Measurements from ENCODE around the gene TOB2.
"Not testable (repeated sequence)": the region's sequence is repeated elsewhere in the genome, so short reads cannot be mapped to it uniquely, and the experiment has no call there.

TOB2 gene

GRCh38 chr22:41468381-41469217 is 22.0 kb upstream of the TOB2 start, which contains the start of the genes ACO2 and PHF5A:
TSS of gene ACO2 (plus strand) at chr22:41469117. CDS start at chr22:41469147, 30 bp downstream.
TSS of gene PHF5A (minus strand) at chr22:41468692. CDS start at chr22:41468653, 39 bp downstream.
- peak within 1 kb of the TSS; percentile 99 for H3K4me3 ChIP-seq (ENCODE audit: severe bottlenecking)

GRCh38 chr22:41461901-41462300 is 15.3 kb upstream of the TOB2 start:
- DNase-seq (ENCODE audit: low spot score) (no peak), ATAC-seq (ENCODE audit: low read depth) (no peak)
- Histone ChIP-seq H3K9me3 (ENCODE audit: severe bottlenecking) (no peaks in the 10 kb centered on the region), H3K36me3 (ENCODE audit: low read depth) (peaks cover 87% of the 10 kb centered on the region), H3K4me3 (ENCODE audit: severe bottlenecking) (no peak overlapping the region), H3K27ac (ENCODE audit: poor library complexity, severe bottlenecking) (no peak overlapping the region), H3K4me1 (ENCODE audit: insufficient read depth, poor library complexity, severe bottlenecking) (no peaks in the 10 kb centered on the region), H3K27me3 (ENCODE audit: insufficient read depth, poor library complexity, severe bottlenecking) (no peaks in the 10 kb centered on the region)
- no peak for TF ChIP-seq CTCF (IDR thresholded peaks at IDR 0.05; ENCODE audit: poor library complexity, severe bottlenecking)

More at GRCh38 chr22:41468381-41469217, 22.0 kb upstream of the TOB2 start, which contains the start of the genes ACO2 and PHF5A:
- no peaks in the 10 kb centered on the region for H3K27me3 ChIP-seq (ENCODE audit: insufficient read depth, poor library complexity, severe bottlenecking)
- H3K36me3 ChIP-seq (ENCODE audit: low read depth): peaks cover 61% of the 10 kb centered on the region
- H3K9me3 ChIP-seq (ENCODE audit: severe bottlenecking): no peaks in the 10 kb centered on the region
- H3K4me1 ChIP-seq (ENCODE audit: insufficient read depth, poor library complexity, severe bottlenecking): no peaks in the 10 kb centered on the region
- H3K27ac ChIP-seq (ENCODE audit: poor library complexity, severe bottlenecking): peak within 1 kb of the TSS; percentile 60
- no peak for TF ChIP-seq CTCF (IDR thresholded peaks at IDR 0.05; ENCODE audit: poor library complexity, severe bottlenecking)
- ATAC-seq (ENCODE audit: low read depth) (peak; percentile 94), DNase-seq (ENCODE audit: low spot score) (peak; percentile 94)

DNA sequence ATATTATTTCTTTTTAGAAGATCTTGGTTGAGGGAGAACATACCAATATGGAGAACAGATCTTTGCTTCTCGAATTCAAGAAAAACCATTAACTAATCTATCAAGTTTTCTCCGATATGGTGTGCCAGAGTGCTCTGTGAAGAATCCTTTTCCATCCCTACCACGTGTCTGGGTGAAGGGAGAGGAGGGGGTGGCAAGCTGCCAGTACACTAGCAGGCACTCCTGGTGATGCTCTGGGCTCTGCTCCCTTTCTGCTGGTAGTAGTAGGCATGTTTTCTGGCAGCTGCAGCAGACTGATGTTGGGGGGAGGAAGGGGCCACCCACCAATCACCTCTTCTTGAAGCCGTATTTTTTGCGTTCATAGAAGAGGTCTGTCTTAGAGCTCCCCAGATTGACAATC is 13.5 kb upstream of the TOB2 start:
- H3K27me3 ChIP-seq (ENCODE audit: insufficient read depth, poor library complexity, severe bottlenecking); DNase-seq (ENCODE audit: low spot score); H3K4me1 ChIP-seq (ENCODE audit: insufficient read depth, poor library complexity, severe bottlenecking); H3K9me3 ChIP-seq (ENCODE audit: severe bottlenecking); H3K27ac ChIP-seq (ENCODE audit: poor library complexity, severe bottlenecking); ATAC-seq (ENCODE audit: low read depth); H3K4me3 ChIP-seq (ENCODE audit: severe bottlenecking): not testable (repeated sequence)
- H3K36me3 ChIP-seq (ENCODE audit: low read depth): peaks cover 68% of the 10 kb centered on the region

DNA sequence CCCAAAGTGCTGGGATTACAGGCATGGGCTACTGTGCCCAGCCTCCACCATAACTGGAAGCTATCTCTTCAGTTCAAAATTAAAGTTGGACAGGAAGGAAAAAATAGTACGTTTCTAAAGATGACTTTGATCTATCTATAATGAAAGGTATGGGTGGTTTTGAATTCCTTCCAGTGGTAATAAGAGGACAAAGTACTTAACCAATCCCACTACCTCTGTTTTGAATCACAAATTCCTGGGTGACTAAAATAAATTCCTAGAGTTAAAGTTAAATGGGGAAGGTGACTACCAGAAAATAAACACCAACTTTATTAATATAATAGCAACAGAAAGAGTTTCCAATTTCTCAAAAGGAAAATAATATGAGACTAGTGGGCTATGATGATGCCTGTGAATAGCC is 12.8 kb upstream of the TOB2 start:
- Histone ChIP-seq H3K4me1 (ENCODE audit: insufficient read depth, poor library complexity, severe bottlenecking) (no peaks in the 10 kb centered on the region), H3K36me3 (ENCODE audit: low read depth) (peaks cover 62% of the 10 kb centered on the region), H3K27me3 (ENCODE audit: insufficient read depth, poor library complexity, severe bottlenecking) (no peaks in the 10 kb centered on the region), H3K4me3 (ENCODE audit: severe bottlenecking) (no peak overlapping the region), H3K27ac (ENCODE audit: poor library complexity, severe bottlenecking) (no peak overlapping the region), H3K9me3 (ENCODE audit: severe bottlenecking) (no peaks in the 10 kb centered on the region)
- ATAC-seq (ENCODE audit: low read depth): no peak
- no peak for TF ChIP-seq CTCF (IDR thresholded peaks at IDR 0.05; ENCODE audit: poor library complexity, severe bottlenecking)
- no peak for DNase-seq (ENCODE audit: low spot score)

GRCh38 chr22:41458161-41458728 is 11.6 kb upstream of the TOB2 start:
- Histone ChIP-seq H3K4me3 (ENCODE audit: severe bottlenecking) (no peak overlapping the region), H3K27me3 (ENCODE audit: insufficient read depth, poor library complexity, severe bottlenecking) (no peaks in the 10 kb centered on the region), H3K9me3 (ENCODE audit: severe bottlenecking) (no peaks in the 10 kb centered on the region), H3K36me3 (ENCODE audit: low read depth) (peaks cover 51% of the 10 kb centered on the region), H3K4me1 (ENCODE audit: insufficient read depth, poor library complexity, severe bottlenecking) (no peaks in the 10 kb centered on the region), H3K27ac (ENCODE audit: poor library complexity, severe bottlenecking) (no peak overlapping the region)
- DNase-seq (ENCODE audit: low spot score) (no peak), ATAC-seq (ENCODE audit: low read depth) (no peak)
- TF ChIP-seq CTCF (IDR thresholded peaks at IDR 0.05; ENCODE audit: poor library complexity, severe bottlenecking): no peak
